CD4-positive, alpha-beta T cell treated with Interleukin-12 subunit alpha and Interleukin-12 subunit beta, for 1 hour (primary cell): ENCODE results near the gene JPT1.
"Not testable (repeated sequence)": the region's sequence is repeated elsewhere in the genome, so short reads cannot be mapped to it uniquely, and the experiment has no call there.

ENCODE experiments used
- DNase-seq: peaks from one replicate; pipeline ENCODE4 v3.0.0-alpha.2; 2020

The JPT1 gene

GRCh38 chr17:75153780-75154194, 525 bp downstream of the JPT1 start:
- no peak for DNase-seq

DNA sequence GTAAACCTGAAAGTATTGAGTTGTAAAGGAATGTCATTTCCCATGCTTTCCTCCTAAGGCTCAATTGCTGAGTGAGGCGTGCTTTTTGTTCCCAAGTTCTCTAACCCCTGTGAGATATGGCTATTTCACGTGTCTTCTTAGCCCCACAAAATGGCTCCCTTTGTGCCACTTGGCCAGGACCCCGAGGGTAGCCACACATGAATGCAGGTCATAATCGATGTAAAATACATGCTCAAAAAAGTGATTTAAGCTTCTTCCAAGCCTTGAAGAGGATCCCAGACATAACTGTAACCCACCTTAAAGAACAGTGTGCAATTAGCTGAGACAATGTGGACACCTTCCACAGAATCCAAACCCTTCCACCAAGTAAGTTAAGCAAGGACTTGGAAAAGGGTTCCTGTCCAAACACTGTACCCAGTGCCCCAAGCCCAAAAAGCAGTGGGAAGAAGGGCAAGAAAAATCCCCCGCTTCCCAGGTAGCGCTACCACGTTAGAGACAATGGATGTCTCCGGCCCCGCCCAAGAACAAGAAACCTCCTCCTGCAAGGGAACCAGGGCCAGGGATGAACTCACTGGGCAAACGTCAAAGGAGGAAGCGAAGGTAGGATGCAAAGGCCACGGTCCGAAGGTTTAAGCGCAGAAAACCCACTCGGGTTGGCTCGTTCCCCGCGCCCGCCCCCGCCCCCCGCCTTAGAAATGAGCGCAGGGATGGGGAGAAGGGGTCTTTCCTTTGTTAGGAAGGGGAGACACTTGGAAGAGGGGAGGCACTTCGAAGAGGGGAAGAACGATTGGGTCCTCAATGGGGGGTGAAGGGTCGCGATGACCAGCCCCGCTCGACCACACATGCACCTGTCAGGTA, 1.2 kb downstream of the JPT1 start:
- DNase-seq: no peak

DNA sequence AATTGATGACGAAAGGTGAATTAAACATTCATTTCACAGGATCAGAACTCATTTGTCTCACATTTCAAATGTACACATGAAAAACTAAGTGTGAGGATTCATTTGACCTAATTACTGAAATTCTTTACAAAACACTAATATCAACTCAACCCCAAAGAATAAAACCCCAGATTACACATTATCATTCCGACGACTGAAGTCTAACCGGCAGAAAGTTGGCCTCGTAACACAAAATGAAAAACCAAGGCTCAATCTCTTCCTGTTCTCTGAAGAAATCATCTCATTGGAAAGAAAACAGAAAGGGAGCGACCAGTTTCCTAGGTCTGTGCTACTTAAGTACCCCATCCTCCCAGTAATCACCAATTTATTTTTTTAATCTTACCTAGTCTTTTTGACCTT, 1.8 kb downstream of the JPT1 start:
- no peak for DNase-seq

GRCh38 chr17:75151930-75152329, 2.4 kb downstream of the JPT1 start:
- no peak for DNase-seq

DNA sequence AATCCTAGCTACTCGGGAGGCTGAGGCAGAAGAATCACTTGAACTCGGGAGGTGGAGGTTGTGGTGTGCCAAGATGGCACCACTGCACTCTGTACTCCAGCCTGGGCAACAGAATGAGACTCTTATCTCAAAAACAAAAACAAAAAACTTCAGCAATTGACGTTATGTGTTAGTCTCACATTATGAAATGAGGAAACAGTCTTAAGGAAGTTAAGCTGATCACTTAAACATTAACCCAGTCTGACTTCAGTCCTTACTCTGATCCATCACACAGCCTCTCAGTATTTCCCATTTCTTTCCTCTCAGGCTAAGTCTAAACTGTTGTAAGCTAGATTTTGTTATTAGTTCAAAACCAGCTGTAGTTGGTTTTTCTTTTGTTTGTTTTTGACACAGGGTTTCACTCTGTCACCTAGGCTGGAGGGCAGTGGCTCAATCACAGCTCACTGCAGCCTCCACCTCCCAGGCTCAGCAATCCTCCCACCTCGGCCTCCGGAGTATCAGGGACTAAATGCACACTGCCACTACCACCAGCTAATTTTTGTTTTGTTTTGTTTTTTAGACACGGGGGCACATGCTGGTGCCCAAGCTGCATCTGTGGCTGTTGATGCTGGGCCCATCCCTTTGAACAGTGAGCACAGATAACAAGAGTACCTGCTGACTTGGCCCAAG, 6.3 kb downstream of the JPT1 start:
- no peak for DNase-seq

- DNase-seq: no peak
Observed at GRCh38 chr17:75146592-75146991, 7.7 kb downstream of the JPT1 start.

DNA sequence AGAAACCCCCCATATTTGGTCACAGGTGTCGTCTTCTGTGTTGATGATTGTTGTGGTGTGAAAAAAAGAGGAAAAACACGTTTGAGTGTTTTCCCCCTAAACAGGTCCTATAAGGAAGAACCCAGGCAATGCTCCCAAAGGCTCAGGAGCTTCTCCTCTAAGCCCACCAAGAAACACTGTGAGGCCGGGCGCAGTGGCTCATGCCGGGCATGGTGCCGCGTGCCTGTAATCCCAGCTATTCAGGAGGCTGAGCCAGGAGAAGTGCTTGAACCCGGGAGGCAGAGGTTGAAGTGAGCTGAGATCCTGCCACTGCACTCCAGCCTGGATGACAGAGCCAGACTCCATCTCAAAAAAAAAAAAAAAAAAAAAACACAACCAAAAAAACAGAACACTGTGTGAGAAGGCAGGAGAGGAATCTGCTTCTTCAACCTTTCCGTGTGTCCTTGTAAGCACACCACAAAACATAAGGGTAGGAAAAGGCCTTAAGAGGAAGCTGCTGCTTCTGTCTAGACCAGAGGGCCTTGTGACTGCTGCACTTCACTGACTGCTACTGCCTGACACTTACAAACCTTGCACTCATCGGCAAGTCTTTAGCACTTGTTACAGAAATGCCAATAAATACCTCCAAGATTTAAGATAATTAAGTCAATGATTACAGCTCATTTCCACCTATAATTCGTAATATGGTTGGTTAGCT, 9.3 kb downstream of the JPT1 start:
- no peak for DNase-seq

DNA sequence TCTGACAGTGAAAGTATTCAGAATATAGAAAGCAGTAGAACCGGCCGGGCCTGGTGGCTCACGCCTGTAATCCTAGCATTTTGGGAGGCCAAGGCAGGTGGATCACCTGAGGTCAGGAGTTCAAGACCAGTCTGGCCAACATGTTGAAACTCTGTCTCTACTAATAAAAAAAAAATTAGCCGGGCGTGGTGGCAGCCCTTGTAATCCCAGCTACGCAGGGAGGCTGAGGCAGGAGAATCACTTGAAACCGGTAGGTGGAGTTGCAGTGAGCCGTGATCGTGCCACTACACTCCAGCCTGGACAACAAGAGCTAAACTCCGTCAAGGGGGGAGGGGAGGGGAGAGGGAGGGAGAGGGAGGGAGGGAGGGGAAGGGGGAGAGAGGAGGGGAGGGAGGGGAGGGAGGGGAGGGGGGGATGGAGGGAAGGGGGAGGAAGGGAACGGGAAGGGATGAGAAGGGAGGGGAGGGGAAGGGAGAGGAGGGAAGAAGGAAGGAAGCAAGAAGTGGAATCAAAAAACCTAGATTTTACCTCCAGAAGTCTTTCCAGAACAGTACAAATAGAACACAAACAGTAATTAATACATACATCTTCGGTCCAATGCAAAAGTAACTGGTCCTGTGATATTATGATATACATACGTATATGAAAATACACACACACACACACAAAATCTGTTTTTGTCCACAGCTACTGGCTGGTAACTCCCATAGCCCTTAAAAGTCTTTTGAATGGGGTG, 11.9 kb downstream of the JPT1 start:
- no peak for DNase-seq

DNA sequence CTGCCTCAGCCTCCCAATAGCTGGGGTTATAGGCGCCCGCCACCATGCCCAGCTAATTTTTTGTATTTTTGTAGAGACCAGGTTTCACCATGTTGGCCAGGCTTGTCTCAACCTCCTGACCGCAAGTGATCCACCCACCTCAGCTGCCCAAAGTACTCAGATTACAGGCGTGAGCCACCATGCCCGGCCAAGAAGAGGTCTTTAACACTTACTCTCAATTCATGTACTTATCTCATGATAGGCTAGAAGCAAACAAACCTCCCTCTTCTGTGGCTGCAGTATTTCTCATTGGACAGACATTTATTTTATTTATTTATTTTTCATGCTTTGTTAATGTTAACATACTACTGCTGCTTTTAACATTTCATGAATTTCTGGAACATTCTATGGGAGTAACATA, 15.8 kb downstream of the JPT1 start:
- no peak for DNase-seq

- DNase-seq: not testable (repeated sequence)
Observed at GRCh38 chr17:75137762-75138161, 16.6 kb downstream of the JPT1 start.

GRCh38 chr17:75135946-75136345, 18.4 kb downstream of the JPT1 start:
- DNase-seq: no peak

DNA sequence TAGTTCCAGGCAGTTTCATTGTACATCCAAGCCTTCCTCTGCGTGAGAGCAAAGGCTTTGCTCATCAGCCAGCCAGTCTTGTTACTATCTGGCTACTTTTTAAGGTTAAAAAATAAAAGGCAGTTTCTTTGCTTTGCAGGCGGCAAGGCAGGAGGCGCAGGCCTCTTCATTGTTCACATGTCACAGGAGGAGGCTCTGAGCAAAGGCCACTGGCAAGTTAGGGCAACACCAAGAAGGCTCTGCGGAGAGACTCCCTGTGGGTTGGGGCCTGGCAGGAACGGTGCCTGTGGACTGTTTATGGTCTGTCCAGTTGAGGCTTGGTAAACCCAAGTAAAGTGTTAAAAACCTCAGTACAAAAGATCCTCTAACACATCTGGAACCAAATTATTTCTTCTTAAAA, 18.9 kb downstream of the JPT1 start:
- no peak for DNase-seq

GRCh38 chr17:75133607-75134347, 20.5 kb downstream of the JPT1 start:
- not testable (repeated sequence) for DNase-seq

DNA sequence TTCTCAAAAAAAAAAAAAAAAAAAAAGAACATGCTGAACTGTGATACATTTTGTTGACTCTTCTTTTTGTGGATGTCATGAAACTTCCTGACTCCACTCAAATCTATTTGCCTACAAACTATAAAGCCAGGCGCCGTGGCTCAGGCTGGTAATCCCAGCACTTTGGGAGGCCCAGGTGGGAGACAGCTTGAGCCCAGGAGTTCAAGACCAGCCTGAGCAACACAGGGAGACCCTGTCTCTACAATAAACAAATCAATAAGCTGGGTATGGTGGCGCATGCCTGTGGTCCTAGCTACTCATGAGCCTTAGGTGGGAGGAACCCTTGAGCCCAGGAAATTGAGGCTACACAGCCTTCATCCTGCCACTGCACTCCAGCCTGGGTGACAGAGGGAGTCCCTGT, 21.3 kb downstream of the JPT1 start:
- no peak for DNase-seq

DNA sequence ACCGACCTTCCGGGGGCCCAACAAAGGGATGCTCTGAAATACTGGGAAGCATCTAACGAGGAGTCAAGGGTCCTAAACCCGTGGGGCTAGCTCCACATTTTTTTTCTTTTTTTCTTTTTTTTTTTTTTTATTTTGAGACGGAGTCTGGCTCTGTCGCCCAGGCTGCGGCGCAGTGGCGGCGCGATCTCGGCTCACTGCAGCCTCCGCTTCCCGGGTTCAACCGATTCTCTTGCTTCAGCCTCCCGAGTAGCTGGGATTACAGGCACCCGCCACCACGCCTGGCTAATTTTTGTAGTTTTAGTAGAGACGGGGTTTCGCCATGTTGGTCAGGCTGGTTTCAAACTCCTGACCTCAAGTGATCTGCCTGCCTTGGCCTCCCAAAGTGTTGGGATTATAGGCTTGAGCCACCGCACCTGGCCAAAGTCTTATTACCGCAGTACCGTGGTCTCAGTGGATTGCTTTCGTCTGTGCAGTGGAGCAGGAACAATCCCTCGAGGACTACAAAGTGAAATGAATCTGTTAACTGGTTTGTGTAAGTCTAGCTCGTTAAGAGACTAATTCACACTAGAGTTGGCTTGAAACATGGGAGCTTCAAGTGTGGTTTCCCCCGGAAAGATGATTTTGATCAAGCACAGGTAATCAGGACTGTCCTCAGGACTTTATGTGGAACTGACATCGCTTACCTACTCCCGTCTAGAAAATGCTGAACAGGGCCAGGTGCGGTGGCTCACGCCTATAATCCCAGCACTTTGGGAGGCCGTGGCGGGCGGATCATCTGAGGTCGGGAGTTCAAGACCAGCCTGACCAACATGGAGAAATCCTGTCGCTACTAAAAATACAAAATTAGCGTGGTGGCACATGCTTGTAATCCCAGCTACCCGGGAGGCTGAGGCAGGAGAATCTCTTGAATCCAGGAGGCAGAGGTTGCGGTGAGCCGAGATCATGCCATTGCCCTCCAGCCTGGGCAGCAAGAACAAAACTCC, 22.0 kb downstream of the JPT1 start:
- DNase-seq: not testable (repeated sequence)

- peak; percentile 61 for DNase-seq
Observed at GRCh38 chr17:75131278-75132017, 22.9 kb downstream of the JPT1 start, which contains the start of gene NT5C. NT5C (minus strand) TSS chr17:75131742; CDS start chr17:75131707, 35 bp downstream.

GRCh38 chr17:75130632-75131277, 23.6 kb downstream of the JPT1 start:
- DNase-seq: peak; percentile 51

DNA sequence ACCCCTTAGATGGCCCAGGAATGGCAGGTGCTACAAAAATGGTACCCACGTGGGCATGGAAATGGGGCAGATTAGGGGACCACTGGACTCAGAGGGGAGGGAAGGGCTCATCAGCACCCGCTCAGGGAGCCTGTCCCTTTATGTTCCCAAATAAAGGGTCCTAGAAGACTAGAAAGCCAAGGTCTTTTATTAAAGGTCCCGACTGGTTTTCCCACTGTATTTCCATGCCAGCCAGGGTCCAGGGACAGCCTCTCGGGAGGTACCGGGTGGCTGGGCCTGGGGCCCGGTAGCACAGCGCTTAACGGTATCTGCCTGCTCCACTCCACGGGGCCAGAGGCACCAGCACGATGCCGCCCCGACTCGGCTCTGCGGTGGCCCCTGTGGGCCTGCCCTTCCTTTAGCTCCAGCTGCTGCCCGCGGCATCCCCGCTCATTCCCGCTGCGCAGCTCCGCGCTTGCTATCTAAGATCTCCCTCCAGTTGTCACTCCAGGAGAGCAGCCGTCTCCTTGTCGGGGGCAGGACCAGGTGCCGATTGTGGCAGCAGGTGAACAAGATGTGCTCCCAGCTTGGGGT, 24.2 kb downstream of the JPT1 start:
- no peak for DNase-seq

GRCh38 chr17:75129576-75129975, 24.7 kb downstream of the JPT1 start:
- no peak for DNase-seq
